H1 (cell line): ENCODE results near the gene CDKN2A. TPM values are rescaled to one million over a fixed set of nuclear protein-coding genes. Genes with fewer than 3 reads are reported as not detected.

Experiments
- CTCF ChIA-PET: fragments of 300-600 bp; sonication (Branson Sonifier 250); formaldehyde crosslinking; loops from one replicate; lab custom pipeline; 2021; ENCODE audit not compliant: partially characterized antibody; lab: Charles Lee
- POLR2A ChIA-PET: fragments of 300-600 bp; sonication (Branson Sonifier 250); formaldehyde crosslinking; loops from one replicate; lab custom pipeline; 2021; ENCODE audit warnings: inconsistent platforms; ENCODE audit not compliant: partially characterized antibody; lab: Charles Lee
- DNase-seq, 2 experiments: peaks; one replicate each; pipeline versions ENCODE4 v3.0.0 to v3.0.0-alpha.2; 2010 to 2022; ENCODE audit warnings: low spot score in 2 of 2, low read depth in 1 of 2, mixed read lengths in 1 of 2
- FAIRE-seq: peaks from 2 replicates; lab custom pipeline; 2011; peaks lifted over from hg19 to GRCh38; lab: Jason Lieb, UNC
- H2AFZ ChIP-seq: 2 replicates; pipeline ENCODE4 v1.8.1; 2012; ENCODE audit warnings: low read length, inconsistent platforms
- H2AK5ac ChIP-seq: 2 replicates; pipeline ENCODE4 v1.6.1; 2013; ENCODE audit warnings: low read depth, low read length
- H2BK120ac ChIP-seq: replicated peaks from 2 replicates; pipeline ENCODE3; 2013; ENCODE audit warnings: low read depth, low read length, inconsistent platforms
- H2BK12ac ChIP-seq: 2 replicates; pipeline ENCODE4 v1.6.1; 2013; ENCODE audit warnings: low read depth, low read length
- H2BK15ac ChIP-seq: 2 replicates; pipeline ENCODE4 v1.6.1; 2013; ENCODE audit warnings: low read length
- H2BK20ac ChIP-seq: 2 replicates; pipeline ENCODE4 v1.6.1; 2013; ENCODE audit warnings: low read length
- H2BK5ac ChIP-seq: 2 replicates; pipeline ENCODE4 v1.6.1; 2013; ENCODE audit warnings: low read depth, low read length
- H3K14ac ChIP-seq: 2 replicates; pipeline ENCODE4 v1.6.1; 2013; ENCODE audit warnings: inconsistent platforms; ENCODE audit not compliant: insufficient read length
- H3K18ac ChIP-seq: 2 replicates; pipeline ENCODE4 v1.6.1; 2013; ENCODE audit warnings: low read length; ENCODE audit errors: extremely low read depth
- H3K23ac ChIP-seq: 2 replicates; pipeline ENCODE4 v1.6.1; 2013; ENCODE audit warnings: inconsistent platforms; ENCODE audit not compliant: insufficient read length
- H3K23me2 ChIP-seq: 2 replicates; pipeline ENCODE4 v1.6.1; 2013; ENCODE audit warnings: low read depth, low read length
- H3K27ac ChIP-seq: 2 replicates; pipeline ENCODE4 v1.6.1; 2011; ENCODE audit warnings: low read depth, low read length, inconsistent platforms
- H3K27me3 ChIP-seq, 4 experiments: replicated peaks in 1 of 4; 1 replicate in 1 of 4; 2 replicates in 3 of 4; pipeline versions ENCODE4 v1.6.1 to v1.8.1; 2011 to 2013; ENCODE audit warnings: low read length in 3 of 4, mild to moderate bottlenecking in 3 of 4, inconsistent platforms in 2 of 4, mixed read lengths in 2 of 4, moderate library complexity in 1 of 4; ENCODE audit not compliant: control insufficient read depth in 3 of 4, insufficient read depth in 3 of 4; ENCODE audit errors: extremely low read depth in 1 of 4
- H3K36me3 ChIP-seq, 4 experiments: 2 replicates each; pipeline versions ENCODE4 v1.6.1 to v1.8.1; 2011 to 2013; ENCODE audit warnings: mild to moderate bottlenecking in 4 of 4, low read length in 3 of 4, moderate library complexity in 2 of 4, control low read depth in 1 of 4, inconsistent platforms in 1 of 4; ENCODE audit not compliant: insufficient read depth in 4 of 4, control insufficient read depth in 2 of 4
- H3K4ac ChIP-seq: replicated peaks from 2 replicates; pipeline ENCODE3; 2013; ENCODE audit warnings: low read length, low read depth, mixed read lengths, inconsistent platforms; ENCODE audit not compliant: insufficient read length
- H3K4me1 ChIP-seq, 4 experiments: replicated peaks in 1 of 4; 1 replicate in 1 of 4; 2 replicates in 3 of 4; pipeline versions ENCODE4 v1.6.1 to v1.8.1; 2011 to 2013; ENCODE audit warnings: low read length in 3 of 4, inconsistent platforms in 2 of 4, mixed read lengths in 1 of 4; ENCODE audit not compliant: insufficient read depth in 4 of 4, control insufficient read depth in 3 of 4
- H3K4me2 ChIP-seq, 2 experiments: 2 replicates each; pipeline versions ENCODE4 v1.6.1 to v1.8.1; 2011 to 2013; ENCODE audit warnings: low read depth in 2 of 2, low read length in 2 of 2, control low read depth in 1 of 2, inconsistent platforms in 1 of 2, mild to moderate bottlenecking in 1 of 2; ENCODE audit not compliant: insufficient read depth in 1 of 2
- H3K4me3 ChIP-seq, 4 experiments: fragments of 200-600, 300-600 bp in 1 of 4; sonication (generic), shearing (Covaris generic), sonication (Bioruptor Twin) in 1 of 4; 2 replicates each; pipeline versions ENCODE4 v1.5.1 to v1.8.1; 2011 to 2016; ENCODE audit warnings: low read length in 4 of 4, low read depth in 3 of 4, control low read depth in 2 of 4, inconsistent platforms in 2 of 4, mild to moderate bottlenecking in 2 of 4, mixed read lengths in 1 of 4, moderate library complexity in 1 of 4; ENCODE audit not compliant: insufficient read depth in 2 of 4; ENCODE audit errors: extremely low read depth in 1 of 4
- H3K56ac ChIP-seq: replicated peaks from 2 replicates; pipeline ENCODE3; 2013; ENCODE audit warnings: low read depth, mild to moderate bottlenecking, mixed read lengths, low read length, inconsistent platforms; ENCODE audit not compliant: insufficient read length
- H3K79me1 ChIP-seq: 2 replicates; pipeline ENCODE4 v1.6.1; 2013; ENCODE audit warnings: low read depth, low read length, control low read depth
- H3K79me2 ChIP-seq, 2 experiments: 2 replicates each; pipeline versions ENCODE4 v1.6.1 to v1.8.1; 2012 to 2013; ENCODE audit warnings: low read length in 2 of 2, mild to moderate bottlenecking in 2 of 2, inconsistent platforms in 1 of 2; ENCODE audit not compliant: insufficient read depth in 2 of 2, control insufficient read depth in 1 of 2
- H3K9ac ChIP-seq, 4 experiments: replicated peaks in 1 of 4; 1 replicate in 1 of 4; 2 replicates in 3 of 4; pipeline versions ENCODE4 v1.6.1 to v1.8.1; 2011 to 2013; ENCODE audit warnings: low read depth in 3 of 4, low read length in 3 of 4, control low read depth in 2 of 4, mild to moderate bottlenecking in 2 of 4, moderate library complexity in 2 of 4, inconsistent platforms in 1 of 4; ENCODE audit errors: extremely low read depth in 1 of 4
- H3K9me3 ChIP-seq, 2 experiments: 2 replicates each; pipeline versions ENCODE4 v1.6.1 to v1.8.1; 2012 to 2013; ENCODE audit warnings: mild to moderate bottlenecking in 2 of 2, moderate library complexity in 2 of 2, control low read depth in 1 of 2, inconsistent platforms in 1 of 2, low read depth in 1 of 2, low read length in 1 of 2, mixed read lengths in 1 of 2; ENCODE audit not compliant: insufficient read depth in 2 of 2
- H4K20me1 ChIP-seq, 2 experiments: replicated peaks in 1 of 2; 2 replicates each; pipeline versions ENCODE3 to v1.8.1; 2011 to 2013; ENCODE audit warnings: inconsistent platforms in 2 of 2, low read length in 2 of 2, mild to moderate bottlenecking in 1 of 2; ENCODE audit not compliant: insufficient read depth in 2 of 2, control insufficient read depth in 1 of 2
- H4K5ac ChIP-seq: 2 replicates; pipeline ENCODE4 v1.6.1; 2013; ENCODE audit warnings: low read length, low read depth, mixed read lengths, inconsistent platforms; ENCODE audit not compliant: insufficient read length
- H4K8ac ChIP-seq: 2 replicates; pipeline ENCODE4 v1.8.0; 2013; ENCODE audit warnings: mild to moderate bottlenecking, moderate library complexity, low read length, inconsistent platforms; ENCODE audit not compliant: insufficient read depth; ENCODE audit errors: extremely low read depth
- H4K91ac ChIP-seq: replicated peaks from 2 replicates; pipeline ENCODE3; 2013; ENCODE audit warnings: low read length, mixed read lengths, inconsistent platforms; ENCODE audit not compliant: insufficient read length
- CBX8 ChIP-seq: fragments of 300-800, 300-1000 bp; sonication (generic); IDR thresholded peaks from 2 replicates; pipeline ENCODE4 v1.7.1; 2016; ENCODE audit warnings: low read depth, low read length, borderline replicate concordance
- RFX5 ChIP-seq: IDR thresholded peaks from 2 replicates; pipeline ENCODE4 v1.6.1; 2011; ENCODE audit warnings: low read depth, low read length, improper control_type of control experiment, borderline replicate concordance
- WGBS, 2 experiments: shearing (Covaris generic) in 1 of 2; methylation state at CpG; one replicate each; pipeline versions ENCODE4 v1.1.6 to v1.1.7; 2013 to 2015; ENCODE audit warnings: low lambda C conversion rate in 2 of 2, mixed read lengths in 2 of 2, inconsistent platforms in 1 of 2, low coverage in 1 of 2, missing lambda C conversion rate in 1 of 2; ENCODE audit not compliant: insufficient replicate concordance in 2 of 2, insufficient coverage in 1 of 2, insufficient read length in 1 of 2; ENCODE audit errors: extremely low coverage in 1 of 2, missing lambda C conversion rate in 1 of 2; 5-methylcytosine and 5-hydroxymethylcytosine counted together
- polyA plus RNA-seq, 7 experiments: library from polyadenylated mRNA; depleted of rRNA in 3 of 7; stranded (reverse) in 5 of 7; unstranded in 2 of 7; fragments of >200 nt in 5 of 7; fragments of 200-250 nt in 2 of 7; gene quantifications; 1 replicate in 5 of 7; 2 replicates in 1 of 7; 4 replicates in 1 of 7; pipeline versions ENCODE4 v1.2.1 to v1.2.3, GENCODE V29; 2011 to 2013; ENCODE audit warnings: missing spikeins in 2 of 7, mixed read lengths in 2 of 7
- total RNA-seq: library from RNA; stranded (reverse); fragmentation: NEBNext Ultra II Directional; extraction: Animal tissue kit (Norgen Biotek cat#: 25700); gene quantifications from 2 replicates; pipeline ENCODE4 v1.2.1, GENCODE V29; 2021

CDKN2A gene
- total and polyA plus RNA-seq, 2 of the 8 experiments (the other 6 are each of a cell fraction or from before 2014, with no cell fraction given): 0.51 to 0.73 TPM

- Histone ChIP-seq H2AK5ac (no peak overlapping the region), H4K5ac (no peak overlapping the region), H3K9ac (no peak overlapping the region), H2BK15ac (no peak overlapping the region), H3K56ac (no peak overlapping the region), H4K20me1 (peaks cover 0 to 13% of the 10 kb centered on the region in 2 experiments), H3K27me3 (peaks cover 47 to 95% (median 75%) of the 10 kb centered on the region in 4 experiments), H3K4me1 (peaks cover 5 to 30% (median 12%) of the 10 kb centered on the region in 4 experiments; a peak in 6 of 7 replicates), H2BK12ac (no peak overlapping the region), H3K4me3 (peak overlapping the region in 2 of 4 experiments; percentile 27 to 65; a peak in 2 of 8 replicates), H3K4ac (no peak overlapping the region), H3K18ac (no peak overlapping the region), H2BK5ac (no peak overlapping the region), H3K27ac (no peak overlapping the region), H4K91ac (no peak overlapping the region), H2BK20ac (no peak overlapping the region), H3K4me2 (peak overlapping the region; percentile 84 to 86; a peak in 3 of 4 replicates), H2BK120ac (no peak overlapping the region), H3K79me2 (no peaks in the 10 kb centered on the region), H3K9me3 (no peaks in the 10 kb centered on the region), H3K79me1 (no peaks in the 10 kb centered on the region), H4K8ac (no peak overlapping the region), H3K14ac (no peak overlapping the region), H3K23ac (no peak overlapping the region), H3K23me2 (peaks cover 26% of the 10 kb centered on the region), H3K36me3 (no peaks in the 10 kb centered on the region), H2AFZ (no peak overlapping the region)
- no peak for TF ChIP-seq RFX5
- peak; percentile 52; the same call in 1 of the 2 replicates for TF ChIP-seq CBX8
- ChIA-PET POLR2A (no interaction called here), CTCF (interaction anchor here (0.8 to 6.5 kb wide), 5 partner anchors 12 to 180 kb away, joined by 3 to 46 read pairs (median 4); partner anchors contain the start of gene CDKN2B)
- 7% methylated on average over 4 of the region's 4 CpGs; no CpG with 5 or more reads in 1 of the 2 experiments for WGBS, 2 experiments
- no peak for FAIRE-seq
- DNase-seq: no peak
These were observed 1.2 kb downstream of the CDKN2A start for GRCh38 chr9:21993007-21993406.
